Measurements from ENCODE around the gene PPP1R2C.

GRCh38 chrX:42818151-42818921 lies 40.4 kb upstream of the PPP1R2C start:
- TF ChIP-seq CTCF (IDR thresholded peaks at IDR 0.05; ENCODE audit: low read length): no peak
- TF ChIP-seq EZH2 (optimal IDR thresholded peaks at IDR 0.05; ENCODE audit: low read depth, low read length): no peak
- no peak for TF ChIP-seq EZH2phosphoT487 (IDR thresholded peaks at IDR 0.05; ENCODE audit: low read length)

All from MM.1S (cell line).